ENCODE measurements around the gene GBGT1. TPM values are rescaled to one million over a fixed set of nuclear protein-coding genes. Genes with fewer than 3 reads are reported as not detected.

Gene GBGT1
- total RNA-seq, 1 experiment from 2014 or later = not detected

DNA sequence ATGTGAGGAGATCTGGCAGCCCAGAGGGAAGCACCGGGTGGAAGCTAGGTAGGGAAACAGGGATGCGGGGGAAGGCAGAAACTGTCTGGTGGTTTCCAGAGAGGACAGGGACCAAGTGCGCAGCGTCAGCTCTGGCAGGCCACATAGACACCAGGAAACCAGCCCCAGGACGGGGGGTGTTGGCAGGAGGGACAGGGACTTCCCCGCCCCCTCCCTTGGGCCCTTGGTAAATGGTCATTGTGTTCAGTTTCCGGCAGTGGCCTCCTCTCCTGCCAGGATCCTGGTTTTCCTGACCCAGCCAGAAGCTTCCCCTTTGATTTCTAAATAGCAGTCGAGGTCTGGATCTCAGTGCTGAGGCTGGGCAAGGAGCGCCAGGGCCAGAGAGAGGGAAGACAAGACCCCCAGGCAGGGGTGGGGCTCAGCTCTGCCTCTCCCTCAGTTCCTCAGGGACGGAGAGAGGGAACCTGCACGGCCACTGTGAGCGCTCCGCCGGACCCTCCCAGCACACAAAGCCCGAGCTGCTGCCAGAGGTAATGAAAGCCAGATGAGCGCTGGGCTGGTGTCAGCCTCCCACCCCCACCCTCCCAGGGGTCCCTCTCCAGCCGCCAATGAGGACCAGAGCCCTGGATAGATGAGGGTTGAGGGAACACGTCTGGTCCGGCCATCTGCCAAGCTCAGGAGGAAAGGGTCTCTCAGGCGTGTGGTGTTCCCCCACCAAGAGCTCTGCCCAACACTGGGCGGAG lies 44.4 kb downstream of the GBGT1 start:
- Histone ChIP-seq H2AFZ (ENCODE audit: low read length) (no peak overlapping the region), H3K9me3 (ENCODE audit: low read length) (no peaks in the 10 kb centered on the region), H3K9me2 (replicated peaks; ENCODE audit: low read length) (no peaks in the 10 kb centered on the region), H3K27ac (ENCODE audit: low read length) (no peak overlapping the region), H3K4me1 (ENCODE audit: insufficient read depth, low read length) (peaks cover 4% of the 10 kb centered on the region; the same call in 1 of the 2 replicates), H3K36me3 (ENCODE audit: low read depth, low read length) (no peaks in the 10 kb centered on the region), H3K4me2 (ENCODE audit: low read length) (peak overlapping the region; percentile 96), H3K79me2 (ENCODE audit: low read length) (peaks cover 44% of the 10 kb centered on the region), H3F3A (ENCODE audit: low read length, unreplicated experiment) (no peaks in the 10 kb centered on the region), H3K27me3 (ENCODE audit: low read length) (no peaks in the 10 kb centered on the region), H3K4me3 (ENCODE audit: low read length) (peak overlapping the region; percentile 85; the same call in 1 of the 2 replicates), H3K9ac (ENCODE audit: low read length) (no peak overlapping the region), H4K20me1 (ENCODE audit: low read length) (peaks cover 6% of the 10 kb centered on the region; the same call in 1 of the 2 replicates)
- intact Hi-C loops (cut with micrococcal nuclease) = no loop called here
- TSS peak; percentile 41 for BruUV-seq (replicated peaks)
- ChIA-PET POLR2A (ENCODE audit: unreplicated experiment) (no interaction called here), CTCF (no interaction called here)
- DNase-seq = no peak
- no peak for ATAC-seq
- TF ChIP-seq, protein P1, sequence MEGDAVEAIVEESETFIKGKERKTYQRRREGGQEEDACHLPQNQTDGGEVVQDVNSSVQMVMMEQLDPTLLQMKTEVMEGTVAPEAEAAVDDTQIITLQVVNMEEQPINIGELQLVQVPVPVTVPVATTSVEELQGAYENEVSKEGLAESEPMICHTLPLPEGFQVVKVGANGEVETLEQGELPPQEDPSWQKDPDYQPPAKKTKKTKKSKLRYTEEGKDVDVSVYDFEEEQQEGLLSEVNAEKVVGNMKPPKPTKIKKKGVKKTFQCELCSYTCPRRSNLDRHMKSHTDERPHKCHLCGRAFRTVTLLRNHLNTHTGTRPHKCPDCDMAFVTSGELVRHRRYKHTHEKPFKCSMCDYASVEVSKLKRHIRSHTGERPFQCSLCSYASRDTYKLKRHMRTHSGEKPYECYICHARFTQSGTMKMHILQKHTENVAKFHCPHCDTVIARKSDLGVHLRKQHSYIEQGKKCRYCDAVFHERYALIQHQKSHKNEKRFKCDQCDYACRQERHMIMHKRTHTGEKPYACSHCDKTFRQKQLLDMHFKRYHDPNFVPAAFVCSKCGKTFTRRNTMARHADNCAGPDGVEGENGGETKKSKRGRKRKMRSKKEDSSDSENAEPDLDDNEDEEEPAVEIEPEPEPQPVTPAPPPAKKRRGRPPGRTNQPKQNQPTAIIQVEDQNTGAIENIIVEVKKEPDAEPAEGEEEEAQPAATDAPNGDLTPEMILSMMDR (conservative IDR thresholded peaks at IDR 0.05; ENCODE audit: low read depth, low read length) = no peak
- no peak for TF ChIP-seq EZH2phosphoT487 (IDR thresholded peaks at IDR 0.05; ENCODE audit: borderline replicate concordance, low read length)

DNA sequence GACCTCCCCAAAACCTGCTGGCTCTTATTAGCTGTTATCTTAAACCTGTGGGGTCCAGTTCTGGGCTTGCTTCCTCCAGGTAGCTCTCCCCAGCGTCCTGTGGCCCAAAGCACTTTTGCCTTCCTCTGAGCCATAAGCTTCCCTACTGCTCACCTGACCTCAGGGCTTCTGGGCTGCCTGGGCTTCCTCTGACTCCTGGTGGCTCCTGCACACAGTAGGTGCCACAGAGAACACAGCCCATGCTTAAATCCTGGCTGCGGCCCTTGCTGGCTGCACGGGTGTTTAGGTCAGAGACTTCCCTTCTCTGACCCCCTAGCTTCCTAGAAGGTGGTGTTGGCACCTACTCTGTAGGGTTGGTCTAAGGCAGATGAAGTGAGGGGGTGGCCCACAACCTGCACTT lies 45.1 kb downstream of the GBGT1 start:
- H3K9me2 ChIP-seq (replicated peaks; ENCODE audit: low read length) = no peaks in the 10 kb centered on the region
- H3K79me2 ChIP-seq (ENCODE audit: low read length) = peaks cover 44% of the 10 kb centered on the region
- H3F3A ChIP-seq (ENCODE audit: low read length, unreplicated experiment) = no peaks in the 10 kb centered on the region
- H2AFZ ChIP-seq (ENCODE audit: low read length) = no peak overlapping the region
- TF ChIP-seq EZH2 (IDR thresholded peaks at IDR 0.05; ENCODE audit: low read length, unreplicated experiment) = no peak
- TF ChIP-seq, protein P1 (conservative IDR thresholded peaks at IDR 0.05; ENCODE audit: low read depth, low read length) = no peak
- TF ChIP-seq EZH2phosphoT487 (IDR thresholded peaks at IDR 0.05; ENCODE audit: borderline replicate concordance, low read length) = no peak
- H3K36me3 ChIP-seq (ENCODE audit: low read depth, low read length) = no peaks in the 10 kb centered on the region
- no peak for ATAC-seq
- no peak overlapping the region for H3K9ac ChIP-seq (ENCODE audit: low read length)
- no peak overlapping the region for H3K27ac ChIP-seq (ENCODE audit: low read length)
- H4K20me1 ChIP-seq (ENCODE audit: low read length) = peaks cover 6% of the 10 kb centered on the region; the same call in 1 of the 2 replicates
- intact Hi-C loops (cut with micrococcal nuclease) = no loop called here
- H3K9me3 ChIP-seq (ENCODE audit: low read length) = no peaks in the 10 kb centered on the region
- BruUV-seq (replicated peaks) = no TSS peak
- no peaks in the 10 kb centered on the region for H3K27me3 ChIP-seq (ENCODE audit: low read length)
- no peak overlapping the region for H3K4me3 ChIP-seq (ENCODE audit: low read length)
- ChIA-PET CTCF (no interaction called here), POLR2A (ENCODE audit: unreplicated experiment) (interaction anchor here (0.9 kb wide), 1 partner anchor 15 kb away, joined by 5 read pairs; no protein-coding TSS in a partner anchor)
- H3K4me1 ChIP-seq (ENCODE audit: insufficient read depth, low read length) = peaks cover 4% of the 10 kb centered on the region; the same call in 1 of the 2 replicates
- no peak for DNase-seq
- no peak overlapping the region for H3K4me2 ChIP-seq (ENCODE audit: low read length)

DNA sequence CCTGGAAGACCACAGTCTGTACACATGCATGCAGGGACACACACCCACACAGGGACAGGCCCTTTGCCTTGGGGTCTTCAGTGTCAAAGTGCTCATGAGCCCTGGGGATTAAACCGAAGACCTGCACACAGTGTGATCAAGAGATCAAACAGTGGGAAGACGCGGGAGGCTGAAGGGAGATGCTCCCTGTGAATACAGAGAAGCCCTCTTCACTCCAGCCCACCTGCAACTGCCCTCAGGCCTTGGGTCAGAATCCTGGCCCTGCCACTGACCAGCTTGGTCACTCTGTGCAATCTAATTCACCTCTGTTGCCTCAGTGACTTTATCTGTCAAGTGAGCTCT lies 45.6 kb downstream of the GBGT1 start:
- Histone ChIP-seq H3K27me3 (ENCODE audit: low read length) (no peaks in the 10 kb centered on the region), H3K4me3 (ENCODE audit: low read length) (no peak overlapping the region), H3K4me1 (ENCODE audit: insufficient read depth, low read length) (peaks cover 4% of the 10 kb centered on the region; the same call in 1 of the 2 replicates), H3K36me3 (ENCODE audit: low read depth, low read length) (no peaks in the 10 kb centered on the region), H4K20me1 (ENCODE audit: low read length) (peaks cover 6% of the 10 kb centered on the region; the same call in 1 of the 2 replicates), H2AFZ (ENCODE audit: low read length) (no peak overlapping the region), H3K4me2 (ENCODE audit: low read length) (no peak overlapping the region), H3K79me2 (ENCODE audit: low read length) (peaks cover 44% of the 10 kb centered on the region), H3K9me2 (replicated peaks; ENCODE audit: low read length) (no peaks in the 10 kb centered on the region), H3K27ac (ENCODE audit: low read length) (no peak overlapping the region), H3K9ac (ENCODE audit: low read length) (no peak overlapping the region), H3F3A (ENCODE audit: low read length, unreplicated experiment) (no peaks in the 10 kb centered on the region), H3K9me3 (ENCODE audit: low read length) (no peaks in the 10 kb centered on the region)
- TF ChIP-seq EZH2phosphoT487 (IDR thresholded peaks at IDR 0.05; ENCODE audit: borderline replicate concordance, low read length) = no peak
- TF ChIP-seq, protein P1 (conservative IDR thresholded peaks at IDR 0.05; ENCODE audit: low read depth, low read length) = no peak
- no peak for TF ChIP-seq EZH2 (IDR thresholded peaks at IDR 0.05; ENCODE audit: low read length, unreplicated experiment)
- no peak for ATAC-seq
- ChIA-PET POLR2A (ENCODE audit: unreplicated experiment) (interaction anchor here (0.9 kb wide), 1 partner anchor 16 kb away, joined by 5 read pairs; no protein-coding TSS in a partner anchor), CTCF (no interaction called here)
- DNase-seq = no peak
- no TSS peak for BruUV-seq (replicated peaks)
- intact Hi-C loops (cut with micrococcal nuclease) = no loop called here
